ENCODE measurements around the gene CYTH2.

CYTH2 gene, protein sequence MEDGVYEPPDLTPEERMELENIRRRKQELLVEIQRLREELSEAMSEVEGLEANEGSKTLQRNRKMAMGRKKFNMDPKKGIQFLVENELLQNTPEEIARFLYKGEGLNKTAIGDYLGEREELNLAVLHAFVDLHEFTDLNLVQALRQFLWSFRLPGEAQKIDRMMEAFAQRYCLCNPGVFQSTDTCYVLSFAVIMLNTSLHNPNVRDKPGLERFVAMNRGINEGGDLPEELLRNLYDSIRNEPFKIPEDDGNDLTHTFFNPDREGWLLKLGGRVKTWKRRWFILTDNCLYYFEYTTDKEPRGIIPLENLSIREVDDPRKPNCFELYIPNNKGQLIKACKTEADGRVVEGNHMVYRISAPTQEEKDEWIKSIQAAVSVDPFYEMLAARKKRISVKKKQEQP

DNA sequence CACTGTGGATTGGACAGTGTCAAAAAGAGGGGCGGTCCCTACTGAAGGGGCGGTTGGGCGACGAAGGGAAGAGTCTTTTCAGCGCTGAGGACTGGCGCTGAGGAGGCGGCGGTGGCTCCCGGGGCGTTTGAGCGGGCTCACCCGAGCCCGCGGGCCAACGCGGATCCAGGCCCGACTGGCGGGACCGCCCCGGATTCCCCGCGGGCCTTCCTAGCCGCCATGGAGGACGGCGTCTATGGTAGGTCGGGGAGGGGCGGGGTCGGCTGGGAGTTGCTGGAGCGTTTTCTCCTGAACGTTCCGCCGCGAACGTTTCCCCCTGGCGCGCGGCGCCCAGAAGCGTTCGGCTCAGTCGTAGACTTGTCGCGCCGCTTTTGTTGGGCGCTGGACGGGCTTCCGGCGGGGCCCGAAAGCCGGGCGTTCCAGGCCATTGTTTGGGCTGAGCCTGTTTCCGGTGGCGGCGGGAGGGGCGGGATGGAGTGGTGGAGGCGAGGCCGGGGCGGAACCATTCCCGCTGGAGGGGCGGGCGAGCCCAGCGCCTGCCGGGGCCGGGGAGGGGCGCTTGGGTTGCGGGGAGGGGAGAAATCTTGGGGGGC is at the start of gene CYTH2:
TSS of gene CYTH2 (plus strand) at position 81 of the 593 bp plus-strand sequence. CDS start at position 220, 139 bp downstream.
- FAIRE-seq = no peak

DNA sequence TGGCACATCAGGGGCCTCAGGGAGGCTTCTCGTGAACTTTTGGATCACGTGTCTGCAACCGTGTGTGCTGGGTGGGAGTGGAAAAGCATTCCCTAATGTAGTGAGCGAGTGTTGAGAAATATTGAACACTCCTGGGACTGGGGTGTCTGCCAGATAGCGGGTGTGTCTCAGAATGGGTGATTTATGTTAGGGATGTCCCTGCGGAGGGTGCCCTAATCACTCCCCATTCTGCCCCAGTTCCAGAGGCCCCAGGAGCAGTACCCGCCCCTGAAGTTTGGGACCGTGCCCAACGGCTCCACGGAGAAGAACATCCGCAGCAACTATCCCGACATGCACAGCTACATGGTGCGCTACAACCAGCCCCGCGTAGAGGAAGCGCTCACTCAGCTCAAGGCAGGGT is 47.6 kb upstream of the CYTH2 start:
- FAIRE-seq = no peak

DNA sequence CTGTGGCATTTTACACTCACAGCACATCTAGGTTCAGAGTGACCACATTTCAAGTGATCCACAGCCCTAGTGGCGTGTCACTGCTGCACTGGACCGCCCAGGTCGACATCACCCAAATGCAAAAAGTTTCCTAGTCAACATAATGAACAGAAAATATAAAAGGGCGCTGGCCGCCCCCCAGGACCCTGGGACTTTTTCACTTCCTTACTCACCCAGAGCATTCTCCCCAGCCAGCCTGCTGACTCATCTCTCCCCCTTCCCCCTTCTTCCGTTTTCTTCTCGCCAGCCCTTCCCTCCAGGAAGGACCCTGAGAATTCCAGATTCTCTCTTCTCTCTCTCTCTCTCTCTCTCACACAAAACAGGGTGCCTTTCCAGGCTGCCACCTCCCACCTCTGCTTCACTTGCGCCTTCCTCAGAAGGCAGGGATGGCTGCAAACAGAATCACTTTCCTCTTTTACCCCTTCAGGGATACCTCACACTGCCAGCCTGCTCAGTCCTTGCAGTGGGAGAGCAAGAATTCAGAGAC is 44.4 kb upstream of the CYTH2 start:
- no peak for FAIRE-seq

DNA sequence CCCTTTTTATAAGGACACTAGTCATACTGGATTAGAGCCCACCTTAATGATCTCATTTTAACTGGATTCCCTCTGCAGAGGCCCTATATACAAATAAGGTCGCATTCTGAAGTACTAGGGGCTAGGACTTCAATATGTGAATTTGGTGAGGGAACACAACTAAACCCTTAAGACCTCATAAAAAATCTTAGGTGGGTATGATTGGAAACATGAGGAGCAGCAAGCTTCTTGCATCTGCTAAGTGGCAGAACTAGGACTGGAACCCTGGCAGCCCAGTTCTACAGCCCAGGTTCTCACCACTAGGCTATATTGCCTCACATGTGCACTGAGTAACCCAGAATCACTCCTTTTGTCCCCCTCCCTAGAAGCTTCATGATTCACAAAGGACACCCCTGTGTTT is 40.5 kb upstream of the CYTH2 start:
- no peak for FAIRE-seq

DNA sequence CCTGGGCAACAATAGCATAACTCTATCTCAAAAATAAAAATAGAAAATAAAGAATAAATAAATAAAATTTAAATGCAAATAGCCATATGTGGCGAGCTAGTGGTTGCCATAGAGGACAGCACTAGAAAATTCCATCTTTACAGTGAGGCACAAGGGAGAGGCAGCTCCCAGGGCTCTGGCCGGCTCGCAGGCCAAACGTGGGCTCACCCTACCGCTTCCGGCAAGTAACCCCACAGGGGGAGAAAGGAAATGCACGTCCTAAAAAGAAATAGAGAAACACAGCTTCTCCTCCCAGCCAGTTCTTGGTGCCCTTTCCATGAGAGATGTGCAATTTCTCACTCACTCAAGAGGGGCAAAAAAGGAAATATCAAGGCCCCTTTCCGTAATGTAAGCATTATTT is 35.8 kb upstream of the CYTH2 start:
- FAIRE-seq = no peak

DNA sequence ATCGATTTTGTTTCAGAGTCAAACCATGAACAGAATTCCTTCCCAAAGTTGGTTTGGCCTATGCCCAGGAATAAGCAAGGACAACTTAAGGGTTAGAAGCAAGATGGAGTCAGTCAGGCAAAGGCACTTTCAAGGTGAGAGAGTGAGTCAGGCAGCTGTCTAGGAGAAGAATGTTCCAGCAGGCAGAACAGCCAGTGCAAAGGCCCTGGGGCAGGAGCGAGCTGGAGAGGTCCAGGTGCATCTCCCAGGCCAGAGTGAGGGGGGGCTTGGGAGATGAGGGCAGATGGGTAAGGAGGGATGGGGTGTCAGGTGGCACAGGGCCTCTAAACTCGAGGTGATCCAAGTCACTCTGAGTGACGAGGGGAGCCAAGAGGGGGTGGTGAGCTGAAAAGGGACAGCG is 32.6 kb upstream of the CYTH2 start:
- no peak for FAIRE-seq

DNA sequence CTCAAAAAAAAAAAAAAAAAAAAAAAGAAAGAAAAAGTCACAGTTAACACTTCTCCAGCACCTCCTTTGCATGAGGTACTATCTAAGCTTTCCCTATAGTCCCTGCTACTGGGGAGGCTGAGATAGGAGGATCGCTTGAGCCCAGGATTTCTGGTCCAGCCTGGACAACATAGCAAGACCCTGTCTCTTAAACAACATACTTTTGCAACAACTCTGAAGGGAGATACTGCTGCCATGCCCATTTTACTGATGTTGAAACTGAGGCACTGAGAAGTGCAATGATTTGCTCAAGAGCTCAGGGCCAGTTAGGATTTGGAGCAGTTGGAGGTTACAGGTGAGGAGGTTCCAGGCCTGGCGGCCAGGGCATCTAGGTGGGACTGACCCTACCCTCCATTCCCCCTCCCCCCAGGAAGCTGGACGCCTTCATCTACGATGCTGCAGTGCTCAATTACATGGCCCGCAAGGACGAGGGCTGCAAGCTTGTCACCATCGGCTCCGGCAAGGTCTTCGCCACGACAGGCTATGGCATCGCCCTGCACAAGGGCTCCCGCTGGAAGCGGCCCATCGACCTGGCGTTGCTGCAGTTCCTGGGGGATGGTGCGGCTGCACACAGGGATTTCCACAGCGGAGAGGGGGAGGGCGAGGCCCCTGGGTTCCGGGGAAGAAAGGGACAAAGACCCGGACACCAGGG is 27.7 kb upstream of the CYTH2 start:
- no peak for FAIRE-seq

DNA sequence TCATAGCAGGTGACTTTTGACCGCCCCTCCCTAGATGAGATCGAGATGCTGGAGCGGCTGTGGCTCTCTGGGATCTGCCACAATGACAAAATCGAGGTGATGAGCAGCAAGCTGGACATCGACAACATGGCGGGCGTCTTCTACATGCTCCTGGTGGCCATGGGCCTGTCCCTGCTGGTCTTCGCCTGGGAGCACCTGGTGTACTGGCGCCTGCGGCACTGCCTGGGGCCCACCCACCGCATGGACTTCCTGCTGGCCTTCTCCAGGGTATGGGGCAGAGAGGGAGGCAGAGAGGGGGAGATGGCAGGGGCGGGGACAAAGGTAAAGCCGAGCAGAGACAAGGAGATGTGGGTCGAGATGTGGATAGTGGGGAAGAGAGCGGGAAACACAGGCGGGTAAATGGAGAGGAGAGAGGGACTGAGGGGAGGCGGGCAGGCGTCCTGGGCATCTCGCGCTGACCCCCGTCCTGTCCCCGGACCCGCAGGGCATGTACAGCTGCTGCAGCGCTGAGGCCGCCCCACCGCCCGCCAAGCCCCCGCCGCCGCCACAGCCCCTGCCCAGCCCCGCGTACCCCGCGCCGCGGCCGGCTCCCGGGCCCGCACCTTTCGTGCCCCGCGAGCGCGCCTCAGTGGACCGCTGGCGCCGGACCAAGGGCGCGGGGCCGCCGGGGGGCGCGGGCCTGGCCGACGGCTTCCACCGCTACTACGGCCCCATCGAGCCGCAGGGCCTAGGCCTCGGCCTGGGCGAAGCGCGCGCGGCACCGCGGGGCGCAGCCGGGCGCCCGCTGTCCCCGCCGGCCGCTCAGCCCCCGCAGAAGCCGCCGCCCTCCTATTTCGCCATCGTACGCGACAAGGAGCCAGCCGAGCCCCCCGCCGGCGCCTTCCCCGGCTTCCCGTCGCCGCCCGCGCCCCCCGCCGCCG is 26.8 kb upstream of the CYTH2 start:
- no peak for FAIRE-seq

DNA sequence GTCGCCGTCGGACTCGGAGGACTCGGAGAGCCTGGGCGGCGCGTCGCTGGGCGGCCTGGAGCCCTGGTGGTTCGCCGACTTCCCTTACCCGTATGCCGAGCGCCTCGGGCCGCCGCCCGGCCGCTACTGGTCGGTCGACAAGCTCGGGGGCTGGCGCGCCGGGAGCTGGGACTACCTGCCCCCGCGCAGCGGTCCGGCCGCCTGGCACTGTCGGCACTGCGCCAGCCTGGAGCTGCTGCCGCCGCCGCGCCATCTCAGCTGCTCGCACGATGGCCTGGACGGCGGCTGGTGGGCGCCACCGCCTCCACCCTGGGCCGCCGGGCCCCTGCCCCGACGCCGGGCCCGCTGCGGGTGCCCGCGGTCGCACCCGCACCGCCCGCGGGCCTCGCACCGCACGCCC is 25.9 kb upstream of the CYTH2 start:
- no peak for FAIRE-seq

DNA sequence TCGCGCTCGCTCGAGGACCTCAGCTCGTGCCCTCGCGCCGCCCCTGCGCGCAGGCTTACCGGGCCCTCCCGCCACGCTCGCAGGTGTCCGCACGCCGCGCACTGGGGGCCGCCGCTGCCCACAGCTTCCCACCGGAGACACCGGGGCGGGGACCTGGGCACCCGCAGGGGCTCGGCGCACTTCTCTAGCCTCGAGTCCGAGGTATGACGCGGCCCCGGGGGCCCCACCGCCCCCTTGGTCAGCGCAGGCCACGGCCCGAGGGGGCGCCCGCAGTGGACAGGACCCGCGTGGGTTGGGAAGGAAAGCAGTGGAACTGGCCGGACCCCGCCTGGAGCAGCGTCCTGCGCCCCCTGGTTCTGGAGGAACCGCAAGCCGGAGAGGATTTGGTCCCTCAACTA is 25.4 kb upstream of the CYTH2 start:
- FAIRE-seq = no peak

DNA sequence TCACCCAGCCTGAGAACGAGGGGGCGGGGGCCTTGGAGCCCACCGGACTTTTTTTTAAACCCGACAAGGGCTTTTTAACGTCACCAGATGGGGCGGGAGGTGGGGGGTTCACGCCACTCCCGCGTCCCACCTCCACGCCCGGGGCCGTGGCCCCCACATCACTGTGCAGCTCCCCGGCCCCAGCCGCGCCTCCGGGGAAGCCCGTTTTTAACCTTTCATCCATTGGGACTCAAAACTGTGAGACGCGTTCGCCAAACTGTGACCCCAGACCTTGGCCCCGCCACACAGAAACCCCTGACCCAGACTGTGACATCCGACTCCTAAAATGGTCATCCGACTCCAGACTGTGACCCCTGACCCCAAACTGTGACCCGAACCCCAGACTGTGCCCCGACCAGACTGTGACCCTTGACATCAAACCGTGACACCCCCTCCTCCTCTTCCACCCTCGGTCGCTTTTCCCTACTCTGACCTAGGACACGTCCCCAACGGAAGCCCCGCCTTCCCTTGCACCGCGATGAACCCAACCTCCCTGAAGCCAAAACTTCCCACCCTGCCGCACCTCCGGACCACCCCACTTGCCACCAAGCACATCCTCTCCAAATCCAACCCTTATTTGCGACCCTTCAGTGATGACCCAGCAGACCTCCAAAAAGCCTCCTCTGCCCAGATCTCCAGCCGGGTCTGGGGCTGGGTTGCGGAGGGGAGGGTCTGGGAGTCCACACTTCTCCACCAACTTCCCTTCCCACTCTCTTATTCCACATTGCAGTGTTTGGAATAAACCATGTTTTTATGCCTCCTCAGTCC is 24.8 kb upstream of the CYTH2 start:
- FAIRE-seq = no peak

DNA sequence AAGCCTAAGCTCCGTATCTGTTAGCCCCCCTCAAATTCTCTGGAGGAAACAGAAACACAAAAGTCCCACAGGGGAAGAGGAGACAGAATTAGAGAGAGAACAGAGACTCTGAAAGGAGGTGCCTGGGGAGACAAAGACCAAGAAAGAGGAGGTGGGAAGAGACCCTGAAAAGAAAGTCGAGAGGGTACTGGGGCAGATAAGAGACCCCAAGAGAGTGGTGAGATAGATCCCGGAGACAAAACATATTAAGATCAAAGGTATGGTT is 24.3 kb upstream of the CYTH2 start:
- no peak for FAIRE-seq

DNA sequence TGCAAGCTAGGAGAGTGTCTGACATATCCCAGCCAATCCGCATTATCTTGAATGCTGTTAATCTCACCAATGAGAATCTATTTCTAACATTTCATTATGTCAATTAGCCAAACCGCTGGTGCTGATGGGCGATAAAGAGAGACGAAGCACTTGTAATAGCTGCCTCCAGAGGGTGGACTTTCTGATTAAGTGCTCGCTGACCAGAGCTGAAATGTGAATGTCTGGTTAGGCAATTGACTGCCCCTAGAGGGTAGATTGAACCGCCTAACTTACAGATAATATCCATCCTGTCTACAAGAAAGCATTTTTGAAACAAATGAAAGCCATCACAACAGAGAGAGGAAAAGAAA is 23.9 kb upstream of the CYTH2 start:
- FAIRE-seq = peak; percentile 86

DNA sequence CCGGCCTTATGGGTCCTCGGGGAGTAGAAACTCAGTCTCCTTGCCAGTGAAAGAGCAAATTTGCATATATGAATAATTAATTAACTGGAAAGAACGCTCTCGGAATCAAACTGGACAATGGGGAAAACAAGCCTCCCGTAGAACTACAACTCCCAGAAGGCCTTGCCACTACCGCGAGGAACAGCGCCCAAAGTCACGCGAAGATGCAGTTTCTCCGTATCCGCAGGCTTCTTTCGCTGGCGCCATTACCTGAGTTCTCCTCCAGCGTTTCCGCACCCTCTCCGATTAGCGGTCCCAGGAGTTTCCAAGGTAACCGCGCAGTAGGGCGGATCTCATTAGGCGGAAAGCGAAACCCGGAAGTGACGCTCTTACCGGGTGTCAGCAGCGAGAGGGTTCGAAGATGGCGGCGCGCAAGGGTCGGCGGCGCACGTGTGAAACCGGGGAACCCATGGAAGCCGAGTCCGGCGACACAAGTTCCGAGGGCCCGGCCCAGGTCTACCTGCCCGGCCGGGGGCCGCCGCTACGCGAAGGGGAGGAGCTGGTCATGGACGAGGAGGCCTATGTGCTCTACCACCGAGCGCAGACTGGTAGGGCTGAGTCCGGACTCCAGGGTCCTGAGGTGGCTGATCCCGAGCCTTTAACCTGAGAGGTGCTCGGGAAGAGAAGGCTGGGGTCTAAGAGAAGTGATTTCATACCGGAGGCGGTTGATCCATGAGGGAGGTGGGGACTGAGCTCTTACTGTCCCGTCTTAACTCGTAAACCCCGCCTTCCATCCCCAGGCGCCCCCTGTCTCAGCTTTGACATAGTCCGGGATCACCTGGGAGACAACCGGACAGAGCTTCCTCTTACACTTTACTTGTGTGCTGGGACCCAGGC is 23.3 kb upstream of the CYTH2 start, which contains the start of gene GRWD1:
TSS of gene GRWD1 (plus strand) at position 378 of the 876 bp plus-strand sequence. CDS start at position 401, 23 bp downstream.
- FAIRE-seq = no peak

DNA sequence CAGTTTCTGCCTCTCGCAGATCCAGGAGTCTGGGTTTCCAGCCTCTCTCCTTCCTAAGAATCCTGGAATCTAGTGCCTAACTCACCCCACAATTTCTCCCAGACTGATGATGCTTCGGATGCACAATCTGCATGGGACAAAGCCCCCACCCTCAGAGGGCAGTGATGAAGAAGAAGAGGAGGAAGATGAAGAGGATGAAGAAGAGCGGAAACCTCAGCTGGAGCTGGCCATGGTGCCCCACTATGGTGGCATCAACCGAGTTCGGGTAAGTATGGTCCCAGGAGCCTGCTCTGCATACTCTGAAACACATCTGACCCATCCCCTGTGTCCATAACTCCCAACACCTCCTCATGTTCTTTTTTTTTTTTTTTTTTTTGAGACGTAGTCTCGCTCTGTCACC is 22.6 kb upstream of the CYTH2 start:
- FAIRE-seq = no peak

DNA sequence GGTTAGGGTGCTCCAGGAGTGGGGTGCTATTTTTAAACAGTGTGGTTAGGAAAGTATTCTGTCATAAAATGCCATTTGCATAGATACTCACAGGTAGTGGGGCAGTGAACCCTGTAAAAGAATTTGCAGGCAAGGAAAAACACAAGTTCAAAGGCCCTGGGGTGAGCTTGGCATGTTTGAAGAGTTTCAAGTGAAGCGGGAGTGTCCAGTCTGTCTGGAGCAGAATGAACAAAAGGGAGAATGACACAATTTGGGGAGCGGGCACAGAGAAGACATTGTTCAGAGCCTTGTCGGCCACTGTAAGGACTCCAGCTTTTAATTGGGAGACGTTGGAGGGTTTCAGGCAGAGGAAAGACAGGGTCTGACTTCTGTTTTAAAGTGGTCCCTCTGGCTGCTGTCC is 20.6 kb upstream of the CYTH2 start:
- FAIRE-seq = no peak

DNA sequence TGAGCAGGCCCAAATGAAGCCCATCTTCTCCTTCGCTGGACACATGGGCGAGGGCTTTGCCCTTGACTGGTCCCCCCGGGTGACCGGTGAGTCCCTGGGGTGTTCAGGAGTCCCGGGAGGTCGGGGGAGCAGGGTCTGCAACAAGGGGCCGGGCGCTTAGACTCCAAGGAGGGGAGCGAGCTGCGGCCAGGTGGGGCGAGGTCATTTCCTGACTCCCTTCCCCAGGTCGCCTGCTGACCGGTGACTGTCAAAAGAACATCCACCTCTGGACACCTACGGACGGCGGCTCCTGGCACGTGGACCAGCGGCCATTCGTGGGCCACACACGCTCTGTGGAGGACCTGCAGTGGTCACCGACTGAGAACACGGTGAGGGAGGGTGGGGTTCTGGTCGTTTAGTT is 18.7 kb upstream of the CYTH2 start:
- FAIRE-seq = no peak

DNA sequence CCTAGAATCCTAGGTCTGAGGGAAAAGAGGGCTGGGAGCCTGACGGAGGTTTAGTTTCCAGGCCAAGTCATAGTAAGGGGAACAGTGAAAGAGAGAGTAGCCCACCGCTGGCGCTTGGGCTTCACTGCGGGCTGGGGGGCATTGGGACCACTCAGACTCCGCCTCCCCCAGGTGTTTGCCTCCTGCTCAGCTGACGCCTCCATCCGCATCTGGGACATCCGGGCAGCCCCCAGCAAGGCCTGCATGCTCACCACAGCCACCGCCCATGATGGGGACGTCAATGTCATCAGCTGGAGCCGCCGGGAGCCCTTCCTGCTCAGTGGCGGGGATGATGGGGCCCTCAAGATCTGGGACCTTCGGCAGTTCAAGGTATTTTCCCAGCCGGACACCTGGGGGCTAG is 18.3 kb upstream of the CYTH2 start:
- no peak for FAIRE-seq

DNA sequence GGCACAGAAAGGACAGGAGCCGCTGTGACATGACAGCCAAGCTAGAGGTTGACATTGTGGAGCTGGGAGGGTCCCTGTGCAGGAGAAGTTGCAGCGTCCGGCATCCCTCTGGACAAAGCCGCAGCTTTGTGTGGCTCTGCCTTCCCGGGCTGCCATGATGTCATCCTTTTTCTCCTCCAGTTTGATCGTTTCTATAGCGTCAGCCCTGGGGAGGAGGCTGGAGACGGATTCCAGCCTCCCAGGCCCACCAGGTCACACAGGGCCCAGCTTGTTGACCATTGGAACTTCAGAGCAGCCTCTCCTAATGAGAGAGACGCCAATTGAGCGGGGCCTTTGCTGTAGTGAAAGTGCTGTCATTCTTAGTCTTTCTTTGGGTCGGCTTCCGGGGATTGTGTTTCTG is 17.5 kb upstream of the CYTH2 start:
- FAIRE-seq = no peak

DNA sequence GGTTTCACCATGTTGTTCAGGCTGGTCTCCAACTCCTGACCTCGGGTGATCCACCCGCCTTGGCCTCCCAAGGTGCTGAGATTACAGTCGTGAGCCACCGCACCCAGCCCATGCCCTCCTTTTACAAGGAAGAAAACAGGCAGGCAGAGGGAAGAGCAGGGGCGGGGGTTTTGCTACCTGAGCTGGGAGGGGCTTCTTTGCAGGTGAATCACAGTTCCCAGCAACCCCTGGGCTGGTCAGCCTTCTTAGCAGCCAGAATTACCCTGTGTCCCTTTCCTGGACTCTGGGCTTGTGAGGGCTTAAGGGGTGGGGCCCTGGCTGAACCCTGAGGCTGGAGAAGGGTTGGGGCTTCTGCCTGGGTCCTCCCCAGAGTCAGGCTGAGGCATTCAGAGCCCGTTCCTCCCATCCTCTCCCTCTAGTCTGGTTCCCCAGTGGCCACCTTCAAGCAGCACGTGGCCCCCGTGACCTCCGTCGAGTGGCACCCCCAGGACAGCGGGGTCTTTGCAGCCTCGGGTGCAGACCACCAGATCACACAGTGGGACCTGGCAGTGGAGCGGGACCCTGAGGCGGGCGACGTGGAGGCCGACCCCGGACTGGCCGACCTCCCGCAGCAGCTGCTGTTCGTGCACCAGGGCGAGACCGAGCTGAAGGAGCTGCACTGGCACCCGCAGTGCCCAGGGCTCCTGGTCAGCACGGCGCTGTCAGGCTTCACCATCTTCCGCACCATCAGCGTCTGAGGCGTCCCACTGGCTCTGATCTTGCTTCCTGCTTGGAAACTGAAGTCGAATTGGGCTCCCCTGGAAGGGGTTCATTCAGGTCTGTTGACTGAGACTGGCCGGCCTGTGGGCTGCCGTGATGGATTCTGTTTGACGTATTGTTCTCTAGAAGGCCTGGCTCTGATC is 16.6 kb upstream of the CYTH2 start:
- no peak for FAIRE-seq
